H9 (cell line): ENCODE data around the gene RAB26. TPM values are rescaled to one million over a fixed set of nuclear protein-coding genes. Genes with fewer than 3 reads are reported as not detected.

Experiments used
- DNase-seq: peaks from one replicate; pipeline ENCODE4 v3.0.0-alpha.2; 2017
- H2AFZ ChIP-seq: one replicate; pipeline ENCODE4 v1.6.1; 2013; ENCODE audit warnings: mild to moderate bottlenecking, low read length, control low read depth, moderate library complexity
- H2AK5ac ChIP-seq: 2 replicates; pipeline ENCODE4 v1.6.1; 2013; ENCODE audit warnings: low read length, control low read depth, mixed read lengths; ENCODE audit not compliant: insufficient read length
- H2BK120ac ChIP-seq: one replicate; pipeline ENCODE4 v1.6.1; 2013; ENCODE audit warnings: low read depth, mild to moderate bottlenecking, low read length, control low read depth, inconsistent platforms; ENCODE audit not compliant: poor library complexity, severe bottlenecking
- H2BK12ac ChIP-seq: 2 replicates; pipeline ENCODE4 v1.6.1; 2013; ENCODE audit warnings: low read length, control low read depth, mixed read lengths, low read depth; ENCODE audit not compliant: insufficient read length
- H2BK15ac ChIP-seq: 2 replicates; pipeline ENCODE4 v1.6.1; 2013; ENCODE audit warnings: low read depth, low read length, control low read depth
- H2BK20ac ChIP-seq: one replicate; pipeline ENCODE4 v1.6.1; 2013; ENCODE audit warnings: low read depth, mild to moderate bottlenecking, low read length, control low read depth, inconsistent platforms; ENCODE audit not compliant: poor library complexity, severe bottlenecking
- H2BK5ac ChIP-seq: 2 replicates; pipeline ENCODE4 v1.6.1; 2013; ENCODE audit warnings: low read length, control low read depth, mixed read lengths; ENCODE audit not compliant: insufficient read length
- H3K14ac ChIP-seq: 2 replicates; pipeline ENCODE4 v1.6.1; 2013; ENCODE audit warnings: low read length, control low read depth; ENCODE audit not compliant: insufficient read depth
- H3K18ac ChIP-seq: 2 replicates; pipeline ENCODE4 v1.6.1; 2013; ENCODE audit warnings: low read depth, mild to moderate bottlenecking, mixed read lengths, low read length, control low read depth; ENCODE audit not compliant: insufficient read length
- H3K23ac ChIP-seq: 2 replicates; pipeline ENCODE4 v1.6.1; 2013; ENCODE audit warnings: low read length, control low read depth, mixed read lengths, low read depth; ENCODE audit not compliant: insufficient read length
- H3K23me2 ChIP-seq: 2 replicates; pipeline ENCODE4 v1.6.1; 2013; ENCODE audit warnings: low read depth, mild to moderate bottlenecking, mixed read lengths, low read length, control low read depth; ENCODE audit not compliant: insufficient read length, poor library complexity, severe bottlenecking
- H3K27ac ChIP-seq: 2 replicates; pipeline ENCODE4 v1.5.1; 2013; ENCODE audit warnings: low read length, control low read depth, mixed read lengths, low read depth; ENCODE audit not compliant: insufficient read length
- H3K27me3 ChIP-seq: 2 replicates; pipeline ENCODE4 v1.6.1; 2013; ENCODE audit warnings: low read length, control low read depth, inconsistent platforms; ENCODE audit not compliant: insufficient read depth
- H3K4ac ChIP-seq: 2 replicates; pipeline ENCODE4 v1.6.1; 2013; ENCODE audit warnings: low read depth, mild to moderate bottlenecking, control low read depth, inconsistent platforms, low read length, moderate library complexity
- H3K4me1 ChIP-seq: 2 replicates; pipeline ENCODE4 v1.6.1; 2013; ENCODE audit warnings: low read length, control low read depth, inconsistent platforms; ENCODE audit not compliant: insufficient read depth
- H3K4me2 ChIP-seq: 2 replicates; pipeline ENCODE4 v1.6.1; 2013; ENCODE audit warnings: low read length, control low read depth, mixed read lengths; ENCODE audit not compliant: insufficient read length, insufficient read depth
- H3K56ac ChIP-seq: 2 replicates; pipeline ENCODE4 v1.6.1; 2013; ENCODE audit warnings: low read depth, mild to moderate bottlenecking, mixed read lengths, low read length, control low read depth; ENCODE audit not compliant: insufficient read length
- H3K79me1 ChIP-seq: 2 replicates; pipeline ENCODE4 v1.6.1; 2013; ENCODE audit warnings: low read depth, mild to moderate bottlenecking, moderate library complexity, low read length, control low read depth, inconsistent platforms; ENCODE audit not compliant: insufficient read depth, poor library complexity, severe bottlenecking
- H3K79me2 ChIP-seq: 2 replicates; pipeline ENCODE4 v1.6.1; 2013; ENCODE audit warnings: low read length, control low read depth, inconsistent platforms; ENCODE audit not compliant: insufficient read depth
- H3K9ac ChIP-seq: 2 replicates; pipeline ENCODE4 v1.6.1; 2013; ENCODE audit warnings: low read length, control low read depth, mixed read lengths; ENCODE audit not compliant: insufficient read length; ENCODE audit errors: extremely low read depth
- H3K9me3 ChIP-seq: one replicate; pipeline ENCODE4 v1.6.1; 2013; ENCODE audit warnings: low read depth, low read length, inconsistent platforms; ENCODE audit not compliant: control insufficient read depth
- H3T11ph ChIP-seq: one replicate; pipeline ENCODE4 v1.6.1; 2013; ENCODE audit warnings: mild to moderate bottlenecking, low read length, control low read depth, inconsistent platforms
- H4K20me1 ChIP-seq: one replicate; pipeline ENCODE4 v1.6.1; 2013; ENCODE audit not compliant: control insufficient read depth, insufficient read length, insufficient read depth
- H4K5ac ChIP-seq: 2 replicates; pipeline ENCODE4 v1.6.1; 2013; ENCODE audit warnings: low read depth, mild to moderate bottlenecking, mixed read lengths, low read length, control low read depth; ENCODE audit not compliant: insufficient read length
- H4K8ac ChIP-seq: replicated peaks from 2 replicates; pipeline ENCODE4 v1.6.1; 2013; ENCODE audit warnings: low read length, control low read depth, mixed read lengths, low read depth; ENCODE audit not compliant: insufficient read length
- H4K91ac ChIP-seq: 2 replicates; pipeline ENCODE4 v1.6.1; 2013; ENCODE audit warnings: low read depth, mild to moderate bottlenecking, moderate library complexity, mixed read lengths, low read length, control low read depth; ENCODE audit not compliant: insufficient read length
- H3K27ac Mint-ChIP-seq, 3 experiments: 2 replicates in 2 of 3; 3 replicates in 1 of 3; pipeline ENCODE4 v1.8.0; 2020 to 2021; ENCODE audit warnings: mixed read lengths in 3 of 3, mild to moderate bottlenecking in 1 of 3, moderate library complexity in 1 of 3
- H3K27me3 Mint-ChIP-seq: 2 replicates; pipeline ENCODE4 v1.8.0; 2021; ENCODE audit warnings: low read depth, mild to moderate bottlenecking, moderate library complexity, mixed read lengths
- H3K36me3 Mint-ChIP-seq, 3 experiments: 2 replicates in 2 of 3; 3 replicates in 1 of 3; pipeline ENCODE4 v1.8.0; 2020 to 2021; ENCODE audit warnings: low read depth in 3 of 3, mixed read lengths in 3 of 3; ENCODE audit not compliant: insufficient read depth in 1 of 3
- H3K4me1 Mint-ChIP-seq, 2 experiments: 2 replicates each; pipeline ENCODE4 v1.8.0; 2020; ENCODE audit warnings: mixed read lengths in 2 of 2
- H3K4me3 Mint-ChIP-seq, 2 experiments: 2 replicates in 1 of 2; 3 replicates in 1 of 2; pipeline ENCODE4 v1.8.0; 2020 to 2021; ENCODE audit warnings: mild to moderate bottlenecking in 2 of 2, mixed read lengths in 2 of 2, moderate library complexity in 1 of 2
- H3K9me3 Mint-ChIP-seq, 2 experiments: 2 replicates in 1 of 2; 3 replicates in 1 of 2; pipeline ENCODE4 v1.8.0; 2020; ENCODE audit warnings: mild to moderate bottlenecking in 2 of 2, mixed read lengths in 2 of 2, moderate library complexity in 1 of 2
- CTCF ChIP-seq: fragments of 200-600 bp; sonication (generic); conservative IDR thresholded peaks from 3 replicates; pipeline ENCODE4 v1.8.0; 2021; ENCODE audit warnings: antibody characterized with exemption, mild to moderate bottlenecking
- WGBS: extraction: QIAGEN DNeasy Blood & Tissue Kit; methylation state at CpG from one replicate; pipeline ENCODE4 v1.1.7; 2013; ENCODE audit warnings: missing lambda C conversion rate, low lambda C conversion rate, mixed read lengths; ENCODE audit not compliant: insufficient read length; ENCODE audit errors: extremely low coverage; 5-methylcytosine and 5-hydroxymethylcytosine counted together
- total RNA-seq: library from RNA; stranded (reverse); gene quantifications from 2 replicates; pipeline ENCODE4 v1.2.1, GENCODE V29; 2021

RAB26 gene
- total RNA-seq, 1 experiment from 2014 or later = 2.4 TPM

- no peak overlapping the region for H2BK20ac ChIP-seq
- no peak overlapping the region for H3K56ac ChIP-seq
- no peak overlapping the region for H2BK5ac ChIP-seq
- H2BK120ac ChIP-seq = no peak overlapping the region
- no peak overlapping the region for H4K5ac ChIP-seq
- H3K9me3 ChIP-seq = no peaks in the 10 kb centered on the region
- Mint-ChIP-seq H3K4me3 (no peak overlapping the region), H3K27ac (no peak overlapping the region), H3K27me3 (no peaks in the 10 kb centered on the region; the same call in 1 of the 2 replicates), H3K4me1 (peaks cover 3 to 8% of the 10 kb centered on the region in 2 experiments), H3K36me3 (peaks cover 0 to 9% (median 4%) of the 10 kb centered on the region in 3 experiments; a peak in 3 of 7 replicates), H3K9me3 (no peaks in the 10 kb centered on the region)
- no peak overlapping the region for H4K8ac ChIP-seq
- H3K27me3 ChIP-seq = no peaks in the 10 kb centered on the region
- no peak overlapping the region for H3K27ac ChIP-seq
- no peak overlapping the region for H2BK12ac ChIP-seq
- no peak overlapping the region for H2BK15ac ChIP-seq
- H2AK5ac ChIP-seq = no peak overlapping the region
- no peak overlapping the region for H3K4ac ChIP-seq
- peaks cover 3% of the 10 kb centered on the region for H4K20me1 ChIP-seq
- H3K4me1 ChIP-seq = no peaks in the 10 kb centered on the region
- H3K4me2 ChIP-seq = no peak overlapping the region
- no peak overlapping the region for H2AFZ ChIP-seq
- WGBS = no CpG with 5 or more reads among the region's 20 CpGs
- no peak overlapping the region for H3K18ac ChIP-seq
- TF ChIP-seq CTCF = no peak
- H3K23me2 ChIP-seq = no peaks in the 10 kb centered on the region
- H3K23ac ChIP-seq = no peak overlapping the region
- no peak for DNase-seq
- H4K91ac ChIP-seq = no peak overlapping the region
- H3K9ac ChIP-seq = no peak overlapping the region
- H3K14ac ChIP-seq = no peak overlapping the region
- no peaks in the 10 kb centered on the region for H3K79me2 ChIP-seq
- H3T11ph ChIP-seq = no peak overlapping the region
- no peaks in the 10 kb centered on the region for H3K79me1 ChIP-seq
These were observed 36.5 kb downstream of the RAB26 start for GRCh38 chr16:2184962-2185361.
